Osteocyte (in vitro differentiated cells): ENCODE measurements around the gene SYNDIG1. TPM values are rescaled to one million over a fixed set of nuclear protein-coding genes. Genes with fewer than 3 reads are reported as not detected.
A peak's percentile ranks its signal among the peaks of the same experiment; 100 is the strongest.

Source experiments
- DNase-seq: peaks from one replicate; pipeline ENCODE4 v3.0.0; 2021; ENCODE audit warnings: mixed read lengths; ENCODE audit not compliant: unreplicated experiment; ENCODE audit errors: extremely low spot score
- H3K27ac Mint-ChIP-seq: one replicate; pipeline ENCODE4 v1.8.0; 2021; ENCODE audit warnings: mild to moderate bottlenecking, mixed read lengths; ENCODE audit not compliant: unreplicated experiment
- H3K27me3 Mint-ChIP-seq: one replicate; pipeline ENCODE4 v1.8.0; 2021; ENCODE audit warnings: mixed read lengths; ENCODE audit not compliant: unreplicated experiment
- H3K36me3 Mint-ChIP-seq: one replicate; pipeline ENCODE4 v1.8.0; 2021; ENCODE audit warnings: mixed read lengths; ENCODE audit not compliant: unreplicated experiment
- H3K4me1 Mint-ChIP-seq: one replicate; pipeline ENCODE4 v1.8.0; 2021; ENCODE audit warnings: mixed read lengths; ENCODE audit not compliant: unreplicated experiment
- H3K4me3 Mint-ChIP-seq: one replicate; pipeline ENCODE4 v1.8.0; 2021; ENCODE audit warnings: mild to moderate bottlenecking, moderate library complexity, mixed read lengths; ENCODE audit not compliant: unreplicated experiment
- H3K9me3 Mint-ChIP-seq: one replicate; pipeline ENCODE4 v1.8.0; 2021; ENCODE audit warnings: mixed read lengths; ENCODE audit not compliant: unreplicated experiment
- CTCF ChIP-seq: fragments of 200-600 bp; sonication (generic); IDR thresholded peaks from 2 replicates; pipeline ENCODE4 v1.5.0; 2021; ENCODE audit warnings: antibody characterized with exemption, mild to moderate bottlenecking, moderate library complexity
- total RNA-seq: library from RNA; stranded (reverse); gene quantifications from 2 replicates; pipeline ENCODE4 v1.2.1, GENCODE V29; 2021

The SYNDIG1 gene
- total RNA-seq, 1 donor from 2014 or later: 0.40 TPM

GRCh38 chr20:24598996-24599395, 129.6 kb downstream of the SYNDIG1 start:
- no peaks in the 10 kb centered on the region for H3K4me1 Mint-ChIP-seq
- no peak for DNase-seq
- no peak overlapping the region for H3K4me3 Mint-ChIP-seq
- no peak for TF ChIP-seq CTCF
- peaks cover 18% of the 10 kb centered on the region for H3K9me3 Mint-ChIP-seq
- no peaks in the 10 kb centered on the region for H3K36me3 Mint-ChIP-seq
- peaks cover 9% of the 10 kb centered on the region for H3K27me3 Mint-ChIP-seq
- no peak overlapping the region for H3K27ac Mint-ChIP-seq

- DNase-seq: no peak
- Mint-ChIP-seq H3K4me3 (no peak overlapping the region), H3K36me3 (no peaks in the 10 kb centered on the region), H3K9me3 (peaks cover 18% of the 10 kb centered on the region), H3K4me1 (no peaks in the 10 kb centered on the region), H3K27me3 (peaks cover 8% of the 10 kb centered on the region), H3K27ac (no peak overlapping the region)
- no peak for TF ChIP-seq CTCF
These were observed 130.6 kb downstream of the SYNDIG1 start for GRCh38 chr20:24600012-24600411.

GRCh38 chr20:24603454-24603853, 134.0 kb downstream of the SYNDIG1 start:
- Mint-ChIP-seq H3K36me3 (no peaks in the 10 kb centered on the region), H3K27me3 (peaks cover 2% of the 10 kb centered on the region), H3K4me3 (no peak overlapping the region), H3K9me3 (peaks cover 18% of the 10 kb centered on the region), H3K4me1 (no peaks in the 10 kb centered on the region), H3K27ac (no peak overlapping the region)
- TF ChIP-seq CTCF: no peak
- DNase-seq: peak; percentile 68

- Mint-ChIP-seq H3K27me3 (no peaks in the 10 kb centered on the region), H3K4me3 (no peak overlapping the region), H3K36me3 (no peaks in the 10 kb centered on the region), H3K9me3 (peaks cover 6% of the 10 kb centered on the region), H3K4me1 (peaks cover under 1% of the 10 kb centered on the region), H3K27ac (no peak overlapping the region)
- TF ChIP-seq CTCF: no peak
- DNase-seq: peak; percentile 27
These were observed 135.7 kb downstream of the SYNDIG1 start for GRCh38 chr20:24604966-24605665.

GRCh38 chr20:24605937-24606455, 136.6 kb downstream of the SYNDIG1 start:
- Mint-ChIP-seq H3K27ac (no peak overlapping the region), H3K4me3 (no peak overlapping the region), H3K4me1 (peaks cover 8% of the 10 kb centered on the region), H3K27me3 (no peaks in the 10 kb centered on the region), H3K9me3 (peaks cover 3% of the 10 kb centered on the region), H3K36me3 (no peaks in the 10 kb centered on the region)
- TF ChIP-seq CTCF: no peak
- DNase-seq: peak; percentile 75
